ENCODE measurements around the gene FAM216A.
"Not testable (repeated sequence)": the region's sequence is repeated elsewhere in the genome, so short reads cannot be mapped to it uniquely, and the experiment has no call there.

FAM216A gene, protein sequence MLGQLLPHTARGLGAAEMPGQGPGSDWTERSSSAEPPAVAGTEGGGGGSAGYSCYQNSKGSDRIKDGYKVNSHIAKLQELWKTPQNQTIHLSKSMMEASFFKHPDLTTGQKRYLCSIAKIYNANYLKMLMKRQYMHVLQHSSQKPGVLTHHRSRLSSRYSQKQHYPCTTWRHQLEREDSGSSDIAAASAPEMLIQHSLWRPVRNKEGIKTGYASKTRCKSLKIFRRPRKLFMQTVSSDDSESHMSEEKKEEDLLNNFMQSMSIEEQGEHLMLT

GRCh38 chr12:110468214-110469048 lies at the start of gene FAM216A, which contains the start of gene GPN3:
TSS of gene FAM216A (plus strand) at chr12:110468845. CDS start at chr12:110468876, 31 bp downstream.
TSS of gene GPN3 (minus strand) at chr12:110468257. CDS start at chr12:110468203, 54 bp downstream.
- DNase-seq: peak; percentile 70 to 92

DNA sequence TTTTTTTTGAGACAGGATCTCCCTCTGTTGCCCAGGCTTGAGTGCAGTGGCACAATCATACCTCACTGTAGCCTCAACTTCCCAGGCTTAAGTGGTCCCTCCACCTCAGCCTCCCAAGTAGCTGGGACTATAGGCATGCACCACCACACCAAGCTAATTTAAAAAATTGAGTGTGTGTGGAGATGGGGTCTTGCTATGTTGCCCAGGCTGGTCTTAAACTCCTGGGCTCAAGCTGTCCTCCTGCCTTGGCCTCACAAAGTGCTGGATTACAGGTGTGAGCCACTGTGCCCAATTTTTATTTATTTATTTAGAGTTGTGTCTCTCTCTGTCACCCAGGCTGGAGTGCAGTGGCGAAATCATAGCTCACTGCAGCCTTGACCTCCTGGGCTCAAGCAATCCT lies 48.0 kb upstream of the FAM216A start:
- DNase-seq: not testable (repeated sequence)

- DNase-seq: no peak
Measured at GRCh38 chr12:110421159-110421661, 47.4 kb upstream of the FAM216A start.

GRCh38 chr12:110421701-110422100 lies 46.9 kb upstream of the FAM216A start:
- no peak for DNase-seq

DNA sequence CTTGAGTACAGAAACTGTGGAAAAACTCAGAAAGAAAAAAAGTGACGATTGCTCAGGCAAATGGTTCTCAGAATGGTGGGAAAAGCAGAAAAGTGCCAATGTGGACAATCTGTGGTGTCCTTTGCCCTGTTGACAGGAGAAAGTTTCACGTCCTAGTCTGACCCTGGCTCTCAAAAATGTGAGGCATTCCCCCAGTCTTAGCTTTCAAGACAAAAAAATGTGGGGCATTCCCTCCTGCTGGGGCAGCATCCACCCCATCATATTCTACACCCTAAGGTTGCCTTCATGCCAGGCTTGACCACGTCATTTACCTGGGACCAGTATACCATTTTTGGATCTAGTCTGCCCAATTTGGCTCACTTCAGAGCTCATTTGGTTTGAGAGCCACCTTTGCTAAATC lies 44.4 kb upstream of the FAM216A start:
- no peak for DNase-seq

- DNase-seq: no peak
Measured at GRCh38 chr12:110426406-110426805, 42.2 kb upstream of the FAM216A start.

GRCh38 chr12:110429676-110430075 lies 39.0 kb upstream of the FAM216A start:
- DNase-seq: not testable (repeated sequence)

GRCh38 chr12:110431957-110432587 lies 36.6 kb upstream of the FAM216A start:
- no peak for DNase-seq

- DNase-seq: no peak
Measured at GRCh38 chr12:110436231-110436630, 32.4 kb upstream of the FAM216A start.

GRCh38 chr12:110444455-110444854 lies 24.2 kb upstream of the FAM216A start:
- DNase-seq: no peak

DNA sequence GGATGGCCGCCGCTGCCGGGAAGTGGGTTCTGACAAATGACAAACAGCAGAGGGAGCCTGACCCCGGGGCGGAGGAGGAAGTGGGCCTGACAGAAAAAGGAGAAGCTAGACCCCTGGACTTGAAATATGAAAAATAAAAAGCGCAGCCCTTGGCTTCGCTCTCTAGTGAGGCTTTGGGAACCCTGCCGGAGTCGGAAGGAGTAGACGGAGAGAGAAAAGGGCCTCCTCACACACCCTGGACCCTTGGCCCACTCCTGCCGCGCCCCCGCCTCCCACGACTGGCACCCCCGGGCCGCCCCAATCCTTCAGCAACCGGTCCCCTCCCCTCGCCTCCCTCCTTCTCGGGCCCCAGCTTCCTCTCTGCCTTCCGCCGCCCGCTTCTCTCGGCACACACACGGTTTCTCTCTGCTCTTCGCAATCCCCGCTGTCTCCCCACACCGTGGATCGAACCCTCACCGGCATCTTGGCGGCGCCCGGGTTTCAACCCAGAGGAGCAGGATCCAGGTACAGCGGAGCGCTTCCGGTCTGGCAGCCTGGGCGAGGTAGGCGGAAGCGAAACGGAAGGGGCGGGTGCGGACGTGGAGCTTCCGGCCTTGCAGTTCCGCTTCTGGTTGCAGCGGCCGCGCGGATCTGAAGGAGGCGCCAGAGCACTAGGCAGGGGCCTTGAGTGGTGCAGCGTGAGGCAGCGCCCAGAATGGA lies 18.7 kb upstream of the FAM216A start, which contains the start of gene ARPC3:
ARPC3 (minus strand) TSS at position 539 of the 699 bp plus-strand sequence; CDS start at position 462, 77 bp downstream.
- DNase-seq: peak; percentile 15 to 86

GRCh38 chr12:110451263-110451662 lies 17.4 kb upstream of the FAM216A start:
- DNase-seq: no peak

GRCh38 chr12:110453569-110454296 lies 14.9 kb upstream of the FAM216A start:
- no peak for DNase-seq

DNA sequence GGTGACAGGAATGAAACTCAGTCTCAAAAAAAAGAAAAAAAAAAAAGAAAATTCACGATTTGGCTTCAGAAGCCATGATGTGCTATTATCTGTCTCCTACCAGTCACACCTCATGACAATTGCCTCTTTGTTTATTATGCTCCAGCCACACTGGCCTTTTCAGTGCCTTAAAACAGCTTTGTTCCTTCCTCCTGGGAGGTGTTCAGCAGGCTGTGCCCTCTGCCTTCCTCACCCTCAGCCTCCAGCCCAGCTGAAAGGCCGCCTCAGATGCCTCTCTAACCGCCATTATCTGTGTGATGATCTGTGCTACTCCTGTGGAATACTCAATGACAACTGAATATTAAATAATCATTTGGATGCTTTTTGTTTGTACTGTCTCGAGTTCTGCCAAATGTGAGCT lies 9.9 kb upstream of the FAM216A start:
- no peak for DNase-seq

DNA sequence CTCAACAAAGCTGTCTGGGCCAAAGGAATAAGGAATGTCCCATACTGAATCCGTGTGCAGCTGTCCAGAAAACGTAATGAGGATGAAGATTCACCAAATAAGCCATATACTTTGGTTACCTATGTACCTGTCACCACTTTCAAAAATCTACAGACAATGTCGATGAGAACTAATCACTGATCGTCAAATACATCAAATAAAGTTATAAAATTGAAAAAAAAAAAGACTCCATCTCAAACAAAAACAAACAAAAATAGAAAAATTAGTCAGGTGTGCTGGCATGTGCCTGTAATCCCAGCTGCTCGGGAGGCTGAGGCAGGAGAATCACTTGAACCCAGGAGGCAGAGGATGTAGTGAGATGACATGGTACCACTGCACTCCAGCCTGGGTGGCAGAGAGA lies 7.5 kb upstream of the FAM216A start:
- not testable (repeated sequence) for DNase-seq

DNA sequence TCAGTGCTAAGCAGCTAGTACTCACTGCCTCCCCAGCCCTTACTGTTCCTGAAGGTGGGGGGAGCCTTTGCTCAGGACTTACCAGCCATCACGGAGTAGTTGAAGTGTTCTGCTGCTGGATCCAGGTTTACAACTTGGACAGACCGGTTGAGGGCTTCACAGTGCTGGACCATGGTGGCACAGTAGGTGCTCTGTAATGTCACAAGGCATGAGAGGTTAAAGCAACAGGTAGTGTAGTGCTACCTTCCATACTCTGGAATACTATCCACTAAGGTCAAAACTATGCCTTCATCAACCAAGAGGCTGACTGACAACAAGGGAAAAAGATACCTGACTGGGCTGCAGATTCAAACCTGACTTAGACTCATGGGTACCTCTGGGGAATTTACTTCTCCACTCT lies 3.6 kb upstream of the FAM216A start:
- no peak for DNase-seq

DNA sequence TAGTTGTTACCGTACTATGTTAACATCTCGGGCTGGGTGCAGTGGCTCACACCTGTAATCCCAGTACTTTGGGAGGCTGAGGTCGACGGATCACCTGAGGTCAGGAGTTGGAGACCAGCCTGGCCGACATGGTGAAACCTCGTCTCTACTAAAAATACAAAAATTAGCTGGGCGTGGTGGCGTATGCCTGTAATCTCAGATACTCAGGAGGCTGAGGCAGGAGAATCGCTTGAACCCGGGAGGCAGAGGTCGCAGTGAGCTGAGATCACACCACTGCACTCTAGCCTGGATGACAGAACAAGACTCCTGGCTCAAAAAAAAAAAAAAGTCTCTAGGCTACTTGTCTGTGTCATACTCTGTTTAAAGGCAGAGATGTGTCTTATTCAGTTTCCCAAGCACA lies 2.9 kb upstream of the FAM216A start:
- DNase-seq: not testable (repeated sequence)

- no peak for DNase-seq
Measured at GRCh38 chr12:110466791-110467190, 1.9 kb upstream of the FAM216A start.

- no peak for DNase-seq
Measured at GRCh38 chr12:110467847-110468213, 815 bp upstream of the FAM216A start.

DNA sequence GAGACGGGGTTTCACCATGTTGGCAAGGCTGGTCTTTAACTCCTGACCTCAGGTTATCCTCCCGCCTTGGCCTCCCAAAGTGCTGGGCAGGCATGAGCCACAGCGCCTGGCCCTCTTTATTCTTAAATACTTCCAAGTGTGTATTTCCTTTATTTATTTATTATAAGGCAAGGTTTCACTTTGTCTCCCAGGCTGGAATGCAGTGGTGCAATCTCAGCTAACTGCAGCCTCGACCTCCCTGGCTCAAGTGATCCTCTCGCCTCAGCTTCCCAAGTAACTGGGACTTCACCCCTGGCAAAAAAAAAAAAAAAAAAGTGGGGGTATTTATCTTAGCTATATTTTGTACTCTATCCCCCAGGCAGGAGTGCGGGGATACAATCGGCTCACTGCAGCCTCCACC lies 6.8 kb downstream of the FAM216A start:
- DNase-seq: no peak

DNA sequence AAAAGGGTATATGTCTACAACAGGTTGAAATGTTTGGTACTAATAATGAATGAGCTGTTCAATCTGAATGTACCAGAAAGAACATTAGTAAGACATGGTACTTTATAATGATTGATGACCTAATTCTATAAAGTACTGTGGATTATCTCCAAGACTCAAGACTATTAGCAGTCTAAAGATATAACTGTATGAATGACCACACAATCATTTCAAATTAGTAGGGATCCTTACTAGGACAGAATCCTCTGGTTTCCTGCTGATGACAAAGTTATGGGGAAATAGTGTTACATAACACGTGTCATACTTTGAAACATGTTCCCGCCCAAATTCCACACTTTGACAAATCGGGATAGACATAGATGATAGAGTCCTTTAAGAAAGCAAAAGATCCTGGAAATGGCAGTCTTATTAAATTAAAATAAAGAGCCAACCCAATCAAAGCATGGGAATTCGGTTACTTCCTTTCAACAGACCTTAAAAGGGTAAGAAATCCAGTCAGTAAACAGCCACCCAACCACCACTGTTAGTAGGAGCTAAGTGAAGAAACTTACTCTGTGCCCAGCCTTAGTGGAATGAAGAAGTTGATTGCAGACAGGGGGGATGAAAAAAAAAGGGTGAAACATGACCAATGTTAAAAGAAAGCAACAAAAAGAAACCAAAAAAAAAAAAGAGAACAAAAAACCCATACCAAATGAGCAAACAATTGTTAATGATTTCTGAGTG lies 30.5 kb downstream of the FAM216A start:
- DNase-seq: no peak
